Parathyroid adenoma (tissue), 2 donors: ENCODE data around the gene TAS2R39.

ENCODE experiments used
- H2AFZ ChIP-seq: fragments of 300-600 bp; sonication (generic); one replicate; pipeline ENCODE4 v1.7.0; 2017; ENCODE audit warnings: antibody characterized with exemption, mild to moderate bottlenecking
- H3K27ac ChIP-seq: fragments of 300-600 bp; sonication (generic); one replicate; pipeline ENCODE4 v1.7.0; 2017
- H3K27me3 ChIP-seq: fragments of 300-600 bp; sonication (generic); one replicate; pipeline ENCODE4 v1.7.0; 2017; ENCODE audit warnings: low read length; ENCODE audit not compliant: control insufficient read depth, insufficient read depth
- H3K36me3 ChIP-seq: fragments of 300-600 bp; sonication (generic); one replicate; pipeline ENCODE4 v1.7.0; 2017; ENCODE audit warnings: low read length; ENCODE audit not compliant: control insufficient read depth, insufficient read depth
- H3K4me1 ChIP-seq: fragments of 300-600 bp; sonication (generic); one replicate; pipeline ENCODE4 v1.7.0; 2017; ENCODE audit warnings: control low read depth
- H3K4me2 ChIP-seq: fragments of 300-600 bp; sonication (generic); one replicate; pipeline ENCODE4 v1.7.0; 2017; ENCODE audit warnings: low read length
- H3K4me3 ChIP-seq: fragments of 300-600 bp; sonication (generic); one replicate; pipeline ENCODE4 v1.7.0; 2017; ENCODE audit warnings: low read depth, low read length
- H3K79me2 ChIP-seq: fragments of 300-600 bp; sonication (generic); one replicate; pipeline ENCODE4 v1.7.0; 2017; ENCODE audit warnings: control low read depth
- H3K9ac ChIP-seq: fragments of 300-600 bp; sonication (generic); one replicate; pipeline ENCODE4 v1.7.0; 2017; ENCODE audit warnings: mild to moderate bottlenecking
- H3K9me3 ChIP-seq: fragments of 300-600 bp; sonication (generic); one replicate; pipeline ENCODE4 v1.7.0; 2017; ENCODE audit warnings: low read length; ENCODE audit not compliant: control insufficient read depth
- TF ChIP-seq, protein P1 (sequence below): fragments of 300-600 bp; sonication (generic); IDR thresholded peaks from one replicate; pipeline ENCODE4 v1.7.0; 2017; ENCODE audit warnings: antibody characterized with exemption, mild to moderate bottlenecking
- donor health status: primary hyperparathyroidism.

TAS2R39 gene

DNA sequence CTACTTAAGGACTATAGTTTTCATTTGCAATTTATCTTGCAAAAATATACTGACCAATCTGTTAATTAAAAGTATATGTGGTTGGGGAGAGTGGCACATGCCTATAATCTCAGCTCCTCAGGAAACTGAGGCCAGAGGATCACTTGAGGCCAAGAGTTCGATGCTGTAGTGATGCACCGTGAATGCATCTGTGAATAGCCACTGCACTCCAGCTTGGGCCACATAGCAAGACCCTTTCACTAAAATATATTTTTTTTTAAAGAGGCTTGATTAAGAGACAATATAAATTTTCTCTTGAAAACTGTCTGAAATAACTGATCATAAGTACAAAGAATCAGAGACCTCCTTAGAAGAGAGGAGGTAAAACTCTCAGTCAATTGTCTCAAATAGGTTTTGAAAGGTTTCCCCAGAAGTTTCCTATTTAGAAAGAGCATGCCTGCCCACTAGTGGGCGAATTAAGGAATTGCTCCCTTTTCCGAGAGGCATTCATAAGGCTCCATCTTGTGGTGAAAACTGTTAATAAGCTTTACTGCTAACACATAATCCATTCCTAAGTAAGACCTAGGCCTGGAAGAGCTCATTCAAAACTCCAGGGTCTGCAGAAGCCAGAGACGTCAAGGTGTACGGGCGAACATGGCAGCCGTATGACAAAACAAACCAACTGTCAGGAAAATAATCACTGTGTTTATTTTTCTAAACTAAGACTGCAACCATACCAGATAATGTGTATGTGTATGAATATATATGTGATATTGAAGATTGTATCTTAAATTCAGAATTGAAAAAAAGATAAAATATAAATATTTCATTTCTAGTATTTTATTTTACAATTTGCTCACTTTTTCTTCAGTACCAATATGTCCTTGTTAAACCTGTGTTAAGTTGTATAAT is 31.8 kb downstream of the TAS2R39 start:
- no peak overlapping the region for H2AFZ ChIP-seq
- H3K4me3 ChIP-seq, result no peak overlapping the region
- TF ChIP-seq, protein P1, sequence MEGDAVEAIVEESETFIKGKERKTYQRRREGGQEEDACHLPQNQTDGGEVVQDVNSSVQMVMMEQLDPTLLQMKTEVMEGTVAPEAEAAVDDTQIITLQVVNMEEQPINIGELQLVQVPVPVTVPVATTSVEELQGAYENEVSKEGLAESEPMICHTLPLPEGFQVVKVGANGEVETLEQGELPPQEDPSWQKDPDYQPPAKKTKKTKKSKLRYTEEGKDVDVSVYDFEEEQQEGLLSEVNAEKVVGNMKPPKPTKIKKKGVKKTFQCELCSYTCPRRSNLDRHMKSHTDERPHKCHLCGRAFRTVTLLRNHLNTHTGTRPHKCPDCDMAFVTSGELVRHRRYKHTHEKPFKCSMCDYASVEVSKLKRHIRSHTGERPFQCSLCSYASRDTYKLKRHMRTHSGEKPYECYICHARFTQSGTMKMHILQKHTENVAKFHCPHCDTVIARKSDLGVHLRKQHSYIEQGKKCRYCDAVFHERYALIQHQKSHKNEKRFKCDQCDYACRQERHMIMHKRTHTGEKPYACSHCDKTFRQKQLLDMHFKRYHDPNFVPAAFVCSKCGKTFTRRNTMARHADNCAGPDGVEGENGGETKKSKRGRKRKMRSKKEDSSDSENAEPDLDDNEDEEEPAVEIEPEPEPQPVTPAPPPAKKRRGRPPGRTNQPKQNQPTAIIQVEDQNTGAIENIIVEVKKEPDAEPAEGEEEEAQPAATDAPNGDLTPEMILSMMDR, result peak; percentile 100
- H3K36me3 ChIP-seq, result no peaks in the 10 kb centered on the region
- no peak overlapping the region for H3K4me2 ChIP-seq
- H3K4me1 ChIP-seq, result no peaks in the 10 kb centered on the region
- H3K9ac ChIP-seq, result no peak overlapping the region
- no peaks in the 10 kb centered on the region for H3K9me3 ChIP-seq
- H3K79me2 ChIP-seq, result no peaks in the 10 kb centered on the region
- H3K27ac ChIP-seq, result no peak overlapping the region
- H3K27me3 ChIP-seq, result no peaks in the 10 kb centered on the region

DNA sequence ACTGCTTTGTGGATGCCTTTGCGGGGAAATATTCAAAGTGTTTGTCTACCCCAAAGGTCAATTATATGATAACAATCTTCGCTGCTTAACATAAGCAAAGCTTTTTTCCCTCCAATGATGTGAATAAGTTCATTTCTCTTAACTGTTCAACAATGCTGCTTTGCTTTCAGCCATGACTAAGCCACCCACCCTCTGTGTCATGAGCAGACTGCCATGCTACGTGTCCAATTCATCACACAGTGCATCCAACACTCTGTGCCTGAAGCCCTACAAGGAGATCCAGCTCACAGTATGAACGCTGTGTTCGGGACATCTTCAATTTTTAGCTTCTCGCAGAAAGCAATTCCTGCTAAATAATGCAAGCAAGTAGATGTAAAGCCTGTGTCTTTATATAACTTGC is 32.9 kb downstream of the TAS2R39 start:
- H3K27me3 ChIP-seq, result no peaks in the 10 kb centered on the region
- H3K9ac ChIP-seq, result no peak overlapping the region
- TF ChIP-seq, protein P1, result no peak
- no peaks in the 10 kb centered on the region for H3K9me3 ChIP-seq
- H3K79me2 ChIP-seq, result no peaks in the 10 kb centered on the region
- no peak overlapping the region for H3K4me3 ChIP-seq
- H3K4me2 ChIP-seq, result no peak overlapping the region
- no peak overlapping the region for H2AFZ ChIP-seq
- no peaks in the 10 kb centered on the region for H3K4me1 ChIP-seq
- no peak overlapping the region for H3K27ac ChIP-seq
- H3K36me3 ChIP-seq, result no peaks in the 10 kb centered on the region

DNA sequence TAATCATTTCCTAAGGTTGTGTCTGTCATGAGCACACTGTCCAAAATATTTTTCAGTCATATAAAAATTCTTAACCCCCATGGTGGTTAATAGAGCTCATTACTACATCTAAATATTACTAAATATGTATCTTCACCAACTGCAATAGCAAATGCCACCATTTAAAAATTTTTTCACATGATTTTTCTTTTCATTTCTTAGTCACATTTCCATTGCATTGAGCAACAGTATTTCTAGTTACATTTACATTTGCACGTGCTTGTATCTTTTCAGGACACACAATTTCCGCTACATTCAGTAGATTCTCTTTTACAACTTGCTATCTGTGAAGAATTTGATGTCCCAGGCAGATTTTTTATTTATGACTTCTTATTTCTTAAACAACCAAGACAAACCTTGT is 33.5 kb downstream of the TAS2R39 start:
- no peak overlapping the region for H3K9ac ChIP-seq
- no peaks in the 10 kb centered on the region for H3K4me1 ChIP-seq
- TF ChIP-seq, protein P1, result no peak
- no peaks in the 10 kb centered on the region for H3K27me3 ChIP-seq
- H3K36me3 ChIP-seq, result no peaks in the 10 kb centered on the region
- no peak overlapping the region for H3K4me3 ChIP-seq
- H2AFZ ChIP-seq, result no peak overlapping the region
- no peak overlapping the region for H3K27ac ChIP-seq
- no peak overlapping the region for H3K4me2 ChIP-seq
- H3K9me3 ChIP-seq, result no peaks in the 10 kb centered on the region
- no peaks in the 10 kb centered on the region for H3K79me2 ChIP-seq

DNA sequence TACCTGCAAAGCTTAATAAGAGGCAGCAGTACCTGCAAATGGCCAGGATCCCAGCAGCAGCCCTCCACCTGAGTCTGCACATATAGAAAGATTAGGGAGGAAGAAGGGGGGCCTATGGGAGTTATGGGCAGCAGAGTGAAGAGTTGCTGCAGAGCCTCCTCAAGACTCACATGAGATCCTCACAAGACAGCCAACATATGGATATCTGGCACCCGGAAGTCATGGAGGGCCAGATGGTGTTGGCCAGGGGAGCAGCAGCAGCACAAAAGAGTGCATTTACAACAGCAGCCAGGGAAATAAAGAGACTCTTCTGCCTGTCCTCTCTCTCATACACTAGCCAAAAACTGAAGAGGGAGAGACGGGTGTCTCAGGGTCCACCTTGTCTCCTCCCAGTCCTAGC is 34.6 kb downstream of the TAS2R39 start:
- Histone ChIP-seq H2AFZ (no peak overlapping the region), H3K27ac (no peak overlapping the region), H3K4me1 (no peaks in the 10 kb centered on the region), H3K27me3 (no peaks in the 10 kb centered on the region), H3K9ac (no peak overlapping the region), H3K4me2 (no peak overlapping the region), H3K36me3 (no peaks in the 10 kb centered on the region), H3K9me3 (no peaks in the 10 kb centered on the region), H3K4me3 (no peak overlapping the region), H3K79me2 (no peaks in the 10 kb centered on the region)
- TF ChIP-seq, protein P1, result no peak

DNA sequence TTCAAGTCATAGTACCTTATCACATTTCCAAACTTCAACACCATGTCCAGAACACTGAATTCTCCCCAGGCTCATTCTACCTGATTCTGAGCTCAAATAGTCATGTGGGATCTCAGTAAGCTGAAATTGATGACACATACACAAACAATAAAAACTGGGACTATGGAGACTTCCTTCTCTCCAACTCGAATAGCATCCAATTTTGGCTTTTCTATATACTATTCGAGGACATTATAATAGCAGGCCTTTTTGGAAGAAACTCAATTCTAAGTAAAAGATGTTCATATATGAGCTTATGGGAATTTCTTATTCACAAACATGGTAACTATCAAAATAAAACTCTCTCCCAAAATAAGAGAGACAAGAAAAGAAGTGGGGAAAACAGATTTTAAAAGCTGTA is 38.1 kb downstream of the TAS2R39 start:
- Histone ChIP-seq H2AFZ (no peak overlapping the region), H3K27me3 (no peaks in the 10 kb centered on the region), H3K36me3 (no peaks in the 10 kb centered on the region), H3K9ac (no peak overlapping the region), H3K9me3 (no peaks in the 10 kb centered on the region), H3K79me2 (no peaks in the 10 kb centered on the region), H3K4me2 (no peak overlapping the region), H3K4me3 (no peak overlapping the region), H3K4me1 (no peaks in the 10 kb centered on the region), H3K27ac (no peak overlapping the region)
- TF ChIP-seq, protein P1, result no peak
